ENCODE results near the gene SLC25A20. TPM values are rescaled to one million over a fixed set of nuclear protein-coding genes. Genes with fewer than 3 reads are reported as not detected.
A peak's percentile ranks its signal among the peaks of the same experiment; 100 is the strongest.
"Not testable (repeated sequence)": the region's sequence is repeated elsewhere in the genome, so short reads cannot be mapped to it uniquely, and the experiment has no call there.

SLC25A20 gene
- total RNA-seq, 2 experiments from 2014 or later = 26.7 to 35.6 TPM

DNA sequence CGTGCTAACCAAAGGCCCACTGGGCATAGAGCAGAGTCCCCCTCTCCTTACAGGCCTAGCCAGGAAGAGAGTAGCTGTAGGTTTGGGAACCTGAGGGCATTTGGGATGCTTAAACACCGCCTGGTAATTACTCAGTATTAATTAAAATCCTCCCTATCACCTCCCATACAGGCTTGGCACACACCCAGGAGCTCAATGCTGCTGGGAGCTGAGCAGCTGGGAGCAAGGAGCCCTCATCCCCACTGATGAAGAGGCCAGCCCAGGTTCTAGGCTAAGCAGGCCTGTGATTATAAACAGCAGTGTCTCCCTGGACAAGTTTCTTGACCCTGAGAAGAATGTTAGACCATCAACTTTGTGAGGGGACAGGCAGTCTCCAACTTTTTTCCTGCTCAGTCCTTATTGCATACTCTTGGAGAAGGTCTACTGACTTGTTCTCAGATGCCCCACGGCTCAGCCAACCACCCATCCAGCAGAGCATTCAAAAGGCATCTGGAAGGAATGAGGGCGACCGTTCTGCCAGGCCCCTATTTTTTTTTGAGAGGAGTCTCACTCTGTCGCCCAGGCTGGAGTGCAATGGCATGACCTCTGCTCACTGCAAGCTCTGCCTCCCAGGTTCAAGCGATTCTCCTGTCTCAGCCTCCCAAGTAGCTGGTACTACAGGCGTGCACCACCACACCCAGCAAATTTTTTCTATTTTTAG is 49.7 kb downstream of the SLC25A20 start:
- Mint-ChIP-seq H3K4me3 (no peak overlapping the region), H3K36me3 (peaks cover 15% of the 10 kb centered on the region), H3K27me3 (no peaks in the 10 kb centered on the region), H3K27ac (peak overlapping the region; percentile 14), H3K9me3 (ENCODE audit: low read depth) (no peaks in the 10 kb centered on the region), H3K4me1 (peaks cover 27% of the 10 kb centered on the region)
- no peak for ATAC-seq
- no peak for DNase-seq
- CTCF ChIA-PET = no interaction called here

DNA sequence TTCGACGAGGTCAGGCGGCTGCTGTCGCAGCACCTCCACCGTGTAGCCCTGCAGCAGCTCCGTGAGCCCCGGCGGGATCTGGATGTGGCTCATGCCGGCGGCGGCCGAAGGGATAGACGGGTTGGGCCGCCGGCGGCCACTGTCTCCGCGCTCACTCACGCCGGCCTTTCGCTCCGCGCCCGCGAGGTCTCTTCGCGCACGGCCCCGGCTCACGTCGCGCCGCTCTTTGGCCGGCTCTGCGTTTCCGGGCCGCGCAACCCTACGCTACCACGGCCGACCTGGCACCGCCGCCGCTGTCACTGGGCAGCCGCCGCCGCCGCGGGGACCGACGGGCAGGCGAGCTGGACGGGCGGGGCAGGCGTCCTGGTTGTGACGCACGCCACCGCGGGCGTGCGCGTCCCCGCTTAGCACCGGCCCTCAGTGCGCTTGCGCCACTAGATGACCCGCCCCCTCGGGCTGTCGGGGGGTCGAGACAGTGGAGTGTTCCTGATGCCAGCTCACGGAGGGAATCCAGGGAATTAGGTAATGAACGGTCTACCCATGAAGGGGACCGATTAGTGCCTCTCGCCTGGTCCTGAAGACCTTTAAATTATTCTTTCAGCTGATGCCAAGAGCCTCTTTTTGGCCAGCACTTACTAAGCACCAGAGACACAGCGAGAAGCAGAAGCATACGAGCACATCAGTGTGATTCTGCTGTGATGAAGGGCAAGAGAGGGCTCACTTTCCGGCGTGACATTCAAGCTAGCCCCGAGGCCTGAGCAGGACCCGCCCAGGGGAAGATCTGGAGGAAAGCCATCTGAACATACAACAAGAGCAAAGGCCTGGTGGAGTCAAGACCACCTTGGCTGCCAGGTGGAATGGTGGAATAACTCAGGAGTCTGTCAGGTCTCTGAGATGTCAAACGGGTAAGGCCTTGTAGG is 50.9 kb downstream of the SLC25A20 start, which contains the start of gene PRKAR2A:
Gene PRKAR2A (minus strand): TSS at position 371 of the 920 bp plus-strand sequence. CDS start 278 bp downstream, at position 93.
- Mint-ChIP-seq H3K4me1 (peaks cover 27% of the 10 kb centered on the region), H3K27me3 (no peaks in the 10 kb centered on the region), H3K9me3 (ENCODE audit: low read depth) (no peaks in the 10 kb centered on the region), H3K27ac (peak within 1 kb of the TSS; percentile 77), H3K4me3 (peak within 1 kb of the TSS; percentile 80), H3K36me3 (peaks cover 13% of the 10 kb centered on the region)
- CTCF ChIA-PET = interaction anchor here (0.9 to 2.6 kb wide), 9 partner anchors 12 to 112 kb away, joined by 3 to 12 read pairs (median 4); partner anchors contain the start of gene SLC25A20
- DNase-seq (peak; percentile 86), ATAC-seq (peak; percentile 87)

DNA sequence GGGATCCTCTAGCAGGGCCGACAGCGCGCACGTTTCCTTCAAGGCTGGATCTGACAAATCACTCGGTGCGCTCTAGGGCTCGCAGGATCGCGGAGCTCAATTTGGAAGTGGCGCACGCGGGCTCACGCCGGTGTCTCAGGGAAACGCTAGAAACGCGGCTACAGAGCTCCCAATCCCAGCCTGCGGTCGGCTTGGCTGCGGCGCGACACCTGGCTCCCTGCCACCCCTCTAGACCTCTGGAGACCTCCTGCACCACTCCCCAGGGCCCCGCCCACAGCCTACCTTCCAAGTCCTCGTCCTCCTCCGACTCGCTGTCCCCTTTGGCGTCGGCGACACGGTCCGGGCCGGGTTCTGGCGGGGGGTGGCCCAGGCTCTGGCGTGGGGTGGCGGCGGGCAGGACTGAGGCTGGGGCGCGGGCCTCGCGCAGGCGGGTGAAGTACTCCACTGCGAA is 51.6 kb downstream of the SLC25A20 start:
- CTCF ChIA-PET = interaction anchor here (0.9 to 2.6 kb wide), 9 partner anchors 13 to 111 kb away, joined by 3 to 12 read pairs (median 4); partner anchors contain the start of gene SLC25A20
- Mint-ChIP-seq H3K4me1 (peaks cover 27% of the 10 kb centered on the region), H3K27ac (peak overlapping the region; percentile 77), H3K9me3 (ENCODE audit: low read depth) (no peaks in the 10 kb centered on the region), H3K36me3 (peaks cover 13% of the 10 kb centered on the region), H3K27me3 (no peaks in the 10 kb centered on the region), H3K4me3 (peak overlapping the region; percentile 80)
- ATAC-seq = peak; percentile 67
- peak; percentile 64 for DNase-seq

DNA sequence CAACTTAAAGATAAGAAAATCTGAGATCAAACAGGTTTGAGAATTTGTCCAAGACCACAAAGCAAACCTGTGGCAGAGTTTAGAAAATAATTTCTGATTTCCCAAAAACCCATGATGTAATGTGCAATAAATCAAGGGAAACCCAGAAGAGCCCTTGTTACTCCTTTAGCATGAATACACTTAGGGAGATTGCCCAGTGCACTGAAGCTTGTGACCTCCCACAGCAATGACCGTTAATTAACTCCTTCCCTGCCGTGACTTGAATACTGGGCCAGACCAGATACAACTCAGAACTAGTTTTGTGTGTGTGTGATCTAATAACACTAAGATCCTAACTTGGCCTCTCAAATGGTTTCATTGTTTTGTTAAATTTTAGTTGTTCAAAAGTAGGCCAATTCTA is 53.5 kb downstream of the SLC25A20 start:
- ATAC-seq = no peak
- Mint-ChIP-seq H3K36me3 (peaks cover 13% of the 10 kb centered on the region), H3K4me3 (no peak overlapping the region)

DNA sequence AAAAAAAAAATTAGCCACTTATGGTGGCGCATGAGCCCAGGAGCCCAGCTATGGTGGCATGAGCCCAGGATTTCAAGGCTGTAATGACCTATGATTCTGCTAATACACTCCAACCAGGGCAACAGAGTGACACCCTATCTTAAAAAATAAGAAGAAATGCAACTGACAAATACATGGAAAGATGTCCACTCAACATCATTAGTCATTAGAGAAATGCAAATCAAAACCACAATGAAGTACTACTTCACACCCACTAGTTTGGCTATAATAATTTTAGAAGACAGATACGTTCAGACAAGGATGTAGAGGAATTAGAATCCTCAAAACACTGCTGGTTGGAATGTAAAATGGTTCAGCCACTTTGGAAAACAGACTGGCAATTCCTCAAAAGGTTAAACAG is 61.5 kb downstream of the SLC25A20 start:
- H3K4me1 Mint-ChIP-seq = peaks cover 4% of the 10 kb centered on the region
- H3K27ac Mint-ChIP-seq = no peak overlapping the region
- H3K36me3 Mint-ChIP-seq = peaks cover 14% of the 10 kb centered on the region
- H3K9me3 Mint-ChIP-seq (ENCODE audit: low read depth) = no peaks in the 10 kb centered on the region
- ATAC-seq = no peak
- H3K4me3 Mint-ChIP-seq = no peak overlapping the region
- CTCF ChIA-PET = no interaction called here
- DNase-seq = no peak
- no peaks in the 10 kb centered on the region for H3K27me3 Mint-ChIP-seq

More for the DNA sequence above, 53.5 kb downstream of the SLC25A20 start:
- CTCF ChIA-PET = interaction anchor here (1.2 to 1.3 kb wide), 2 partner anchors 159 to 160 kb away, joined by 3 to 4 read pairs; partner anchors contain the start of gene NCKIPSD
- no peak overlapping the region for H3K27ac Mint-ChIP-seq
- no peaks in the 10 kb centered on the region for H3K9me3 Mint-ChIP-seq (ENCODE audit: low read depth)
- no peak for DNase-seq
- H3K27me3 Mint-ChIP-seq = no peaks in the 10 kb centered on the region
- peaks cover 27% of the 10 kb centered on the region for H3K4me1 Mint-ChIP-seq

DNA sequence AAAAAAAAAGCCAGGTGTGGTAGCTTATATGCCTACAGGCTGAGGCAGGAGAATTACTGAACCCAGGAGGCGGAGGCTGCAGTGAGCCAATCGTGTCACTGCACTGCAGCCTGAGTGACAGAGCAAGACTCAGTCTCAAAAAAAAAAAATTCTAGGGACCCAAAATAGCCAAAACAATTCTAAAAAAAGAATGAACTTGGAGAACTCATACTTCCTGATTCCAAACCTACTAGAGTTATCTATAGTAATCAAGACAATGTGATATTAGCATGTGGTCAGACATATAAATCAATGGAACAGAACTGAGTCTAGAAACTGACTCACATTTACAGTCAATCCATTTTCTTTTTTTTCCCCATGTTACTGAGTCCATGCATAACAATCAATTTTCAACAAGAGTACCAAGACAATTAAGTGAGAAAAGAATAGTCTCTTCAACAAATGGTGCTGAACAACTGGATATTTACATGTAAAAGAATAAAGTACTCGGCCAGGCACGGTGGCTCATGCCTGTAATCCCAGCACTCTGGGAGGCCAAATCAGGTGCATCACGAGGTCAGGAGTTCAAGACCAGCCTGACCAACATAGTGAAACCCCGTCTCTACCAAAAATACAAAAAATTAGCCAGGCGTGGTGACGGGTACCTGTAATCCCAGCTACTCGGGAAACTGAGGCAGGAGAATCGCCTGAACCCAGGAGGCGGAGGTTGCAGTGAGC is 62.9 kb downstream of the SLC25A20 start:
- no peak overlapping the region for H3K4me3 Mint-ChIP-seq
- H3K27ac Mint-ChIP-seq = no peak overlapping the region
- H3K9me3 Mint-ChIP-seq (ENCODE audit: low read depth) = no peaks in the 10 kb centered on the region
- DNase-seq = no peak
- ATAC-seq = no peak
- peaks cover 14% of the 10 kb centered on the region for H3K36me3 Mint-ChIP-seq
- peaks cover 4% of the 10 kb centered on the region for H3K4me1 Mint-ChIP-seq
- CTCF ChIA-PET = interaction anchor here (0.6 kb wide), 1 partner anchor 36 kb away, joined by 3 read pairs; no protein-coding TSS in a partner anchor
- H3K27me3 Mint-ChIP-seq = no peaks in the 10 kb centered on the region

DNA sequence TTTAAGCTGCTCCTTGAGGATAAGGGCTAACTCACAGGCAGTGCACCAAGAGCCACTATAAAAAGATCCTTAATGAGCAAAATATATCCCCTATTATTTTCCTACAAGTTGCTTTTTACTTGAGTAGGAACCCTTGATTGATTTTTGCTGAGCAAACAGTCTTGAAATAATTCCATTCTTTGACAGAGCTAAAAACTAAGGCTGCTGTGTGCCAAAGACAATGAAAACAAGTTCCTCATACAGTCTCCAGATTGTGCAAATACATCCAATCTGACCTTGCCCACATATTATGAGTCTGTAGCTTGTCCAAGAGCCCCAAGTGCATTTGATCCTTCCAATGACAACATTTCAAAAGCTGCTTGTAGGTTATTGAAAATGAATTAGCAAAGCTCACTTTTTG is 66.0 kb downstream of the SLC25A20 start:
- Mint-ChIP-seq H3K27ac (no peak overlapping the region), H3K9me3 (ENCODE audit: low read depth) (no peaks in the 10 kb centered on the region), H3K4me1 (peaks cover 3% of the 10 kb centered on the region), H3K36me3 (peaks cover 13% of the 10 kb centered on the region), H3K27me3 (no peaks in the 10 kb centered on the region), H3K4me3 (no peak overlapping the region)
- CTCF ChIA-PET = no interaction called here
- DNase-seq = no peak
- ATAC-seq = no peak

DNA sequence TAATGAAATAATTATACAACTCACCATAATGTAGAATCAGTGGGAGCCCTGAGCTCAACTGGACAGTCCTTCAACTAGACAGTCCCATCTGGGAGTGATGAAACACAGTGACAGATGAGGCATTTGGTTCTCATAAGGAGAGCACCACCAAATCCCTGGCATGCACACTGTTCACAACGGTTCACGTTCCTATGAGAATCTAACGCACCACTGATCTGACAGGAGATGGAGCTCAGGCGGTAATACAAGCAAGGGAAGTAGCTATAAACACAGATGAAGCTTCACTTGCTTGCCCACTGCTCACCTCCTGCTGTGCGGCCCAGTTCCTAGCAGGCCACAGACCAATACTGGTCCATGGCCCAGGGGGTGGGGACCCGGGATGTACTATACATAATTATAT is 68.0 kb downstream of the SLC25A20 start:
- H3K36me3 Mint-ChIP-seq = peaks cover 7% of the 10 kb centered on the region
- no peak overlapping the region for H3K4me3 Mint-ChIP-seq
- no peaks in the 10 kb centered on the region for H3K4me1 Mint-ChIP-seq
- ATAC-seq = no peak
- DNase-seq = no peak
- H3K27ac Mint-ChIP-seq = no peak overlapping the region
- H3K27me3 Mint-ChIP-seq = no peaks in the 10 kb centered on the region
- CTCF ChIA-PET = no interaction called here
- H3K9me3 Mint-ChIP-seq (ENCODE audit: low read depth) = no peaks in the 10 kb centered on the region

DNA sequence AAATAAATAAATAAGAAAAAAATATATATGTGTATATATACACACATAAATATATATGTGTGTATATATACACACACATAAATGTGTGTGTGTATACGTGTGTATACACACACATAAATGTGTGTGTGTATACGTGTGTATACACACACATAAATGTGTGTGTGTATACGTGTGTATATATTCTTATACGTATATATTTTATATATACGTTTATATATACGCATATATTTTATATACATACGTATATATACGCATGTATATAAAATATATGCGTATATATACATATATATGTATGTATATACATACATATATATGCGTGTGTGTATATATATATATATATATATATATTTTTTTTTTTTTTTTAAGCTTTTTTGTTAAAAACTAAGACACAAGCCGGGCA is 69.2 kb downstream of the SLC25A20 start:
- ATAC-seq; H3K4me3 Mint-ChIP-seq; H3K36me3 Mint-ChIP-seq; DNase-seq; H3K27me3 Mint-ChIP-seq; H3K27ac Mint-ChIP-seq; H3K9me3 Mint-ChIP-seq (ENCODE audit: low read depth); H3K4me1 Mint-ChIP-seq; CTCF ChIA-PET: not testable (repeated sequence)

DNA sequence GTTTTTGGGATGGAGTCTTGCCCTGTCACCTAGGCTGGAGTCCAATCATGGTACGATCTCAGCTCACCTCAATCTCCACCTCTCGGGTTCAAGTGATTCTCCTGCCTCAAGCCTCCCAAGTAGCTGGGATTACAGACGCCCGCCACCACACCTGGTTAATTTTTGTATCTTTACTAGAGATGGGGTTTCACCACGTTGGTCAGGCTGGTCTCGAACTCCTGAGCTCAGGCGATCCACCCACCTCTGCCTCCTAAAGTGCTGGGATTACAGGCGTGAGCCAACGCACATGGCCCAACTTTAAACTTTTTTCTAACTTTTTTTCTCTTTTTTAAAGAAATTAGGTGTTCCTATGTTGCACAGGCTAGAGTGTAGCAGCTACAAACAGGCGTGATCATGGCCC is 70.8 kb downstream of the SLC25A20 start:
- not testable (repeated sequence) for DNase-seq; ATAC-seq; H3K4me1 Mint-ChIP-seq; H3K36me3 Mint-ChIP-seq; H3K4me3 Mint-ChIP-seq; H3K27me3 Mint-ChIP-seq; H3K9me3 Mint-ChIP-seq (ENCODE audit: low read depth); H3K27ac Mint-ChIP-seq
- CTCF ChIA-PET = interaction anchor here (1.0 to 1.2 kb wide), 2 partner anchors 13 to 88 kb away, joined by 3 read pairs; no protein-coding TSS in a partner anchor

DNA sequence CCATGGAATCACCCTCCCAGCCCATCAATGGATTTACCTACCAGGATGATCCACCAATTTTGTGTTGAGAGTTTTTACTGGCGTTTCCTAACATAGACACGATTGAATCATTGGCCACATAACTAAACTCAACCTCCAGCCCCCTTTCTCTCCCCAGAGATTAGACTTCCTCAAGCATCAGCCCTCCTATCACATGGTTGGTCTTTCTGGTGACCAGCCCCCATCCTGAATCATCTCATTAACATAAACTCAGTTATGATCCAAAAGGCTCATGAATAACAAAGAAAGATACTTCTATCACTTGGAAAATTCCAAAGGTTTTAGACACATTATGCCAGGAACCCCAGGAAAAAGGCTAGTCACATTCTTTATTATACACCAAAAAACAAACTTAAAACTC is 72.2 kb downstream of the SLC25A20 start:
- H3K36me3 Mint-ChIP-seq = peaks cover 3% of the 10 kb centered on the region
- H3K4me3 Mint-ChIP-seq = no peak overlapping the region
- no peaks in the 10 kb centered on the region for H3K9me3 Mint-ChIP-seq (ENCODE audit: low read depth)
- no peak overlapping the region for H3K27ac Mint-ChIP-seq
- CTCF ChIA-PET = interaction anchor here (1.2 kb wide), 1 partner anchor 86 kb away, joined by 3 read pairs; no protein-coding TSS in a partner anchor
- no peaks in the 10 kb centered on the region for H3K4me1 Mint-ChIP-seq
- no peak for ATAC-seq
- H3K27me3 Mint-ChIP-seq = no peaks in the 10 kb centered on the region
- DNase-seq = no peak

DNA sequence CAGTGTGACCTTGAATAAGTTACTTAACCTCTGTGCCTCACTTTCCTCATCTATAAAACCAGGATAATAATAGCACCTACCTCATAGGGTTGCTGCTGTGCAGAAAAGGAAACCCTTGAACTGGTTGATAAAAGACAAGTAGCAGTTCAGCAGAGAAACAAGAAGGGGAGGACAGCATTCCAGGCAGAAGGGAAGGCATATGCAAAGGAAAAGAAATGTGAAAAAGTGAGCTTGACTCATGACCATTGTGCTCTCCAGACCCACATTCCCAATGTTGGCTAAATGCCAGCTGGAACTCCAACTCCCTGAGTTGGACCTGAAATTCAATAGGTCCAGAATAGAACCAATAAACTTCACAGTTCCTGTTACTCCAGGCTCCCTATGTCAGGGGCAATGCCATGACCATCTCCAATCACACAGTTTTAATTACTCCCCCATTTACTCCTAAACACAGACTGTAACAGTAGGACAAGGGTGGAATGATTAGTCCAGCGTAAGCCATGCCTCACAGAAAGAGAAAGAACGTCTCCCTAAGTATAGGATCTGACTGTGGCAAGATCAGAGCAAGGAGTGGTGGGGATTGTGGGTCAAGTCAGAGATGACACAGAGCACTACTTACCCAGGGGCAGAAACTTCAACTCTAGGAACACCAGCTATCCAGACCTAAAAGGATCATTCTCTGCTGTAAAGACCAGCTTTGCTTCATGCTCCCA is 77.9 kb downstream of the SLC25A20 start:
- DNase-seq (no peak), ATAC-seq (no peak)
- CTCF ChIA-PET = no interaction called here
- no peak overlapping the region for H3K27ac Mint-ChIP-seq
- peaks cover 10% of the 10 kb centered on the region for H3K4me1 Mint-ChIP-seq
- H3K36me3 Mint-ChIP-seq = peaks cover 2% of the 10 kb centered on the region
- H3K27me3 Mint-ChIP-seq = no peaks in the 10 kb centered on the region
- H3K9me3 Mint-ChIP-seq (ENCODE audit: low read depth) = no peaks in the 10 kb centered on the region
- no peak overlapping the region for H3K4me3 Mint-ChIP-seq
